Liver (tissue), 9 donors: ENCODE results near the gene DNAH17. TPM values are rescaled to one million over a fixed set of nuclear protein-coding genes. Genes with fewer than 3 reads are reported as not detected.

Experiments
- DNase-seq: peaks from one replicate; pipeline ENCODE4 v3.0.0-alpha.2; 2017; ENCODE audit warnings: low spot score
- H3K27ac ChIP-seq, 2 donors: one replicate each; pipeline ENCODE4 v1.7.0; 2013; ENCODE audit warnings: inconsistent platforms in 2 of 2, low read length in 2 of 2, control low read depth in 1 of 2, low read depth in 1 of 2, mild to moderate bottlenecking in 1 of 2
- H3K27me3 ChIP-seq, 4 donors: one replicate each; pipeline versions ENCODE4 v1.6.1 to v1.7.0; 2013; ENCODE audit warnings: low read length in 3 of 4, inconsistent platforms in 1 of 4, mild to moderate bottlenecking in 1 of 4, moderate library complexity in 1 of 4; ENCODE audit not compliant: control insufficient read depth in 4 of 4, insufficient read depth in 4 of 4
- H3K36me3 ChIP-seq, 4 donors: one replicate each; pipeline versions ENCODE4 v1.6.1 to v1.7.0; 2013; ENCODE audit warnings: low read length in 3 of 4, mild to moderate bottlenecking in 3 of 4, low read depth in 1 of 4, moderate library complexity in 1 of 4; ENCODE audit not compliant: control insufficient read depth in 4 of 4, insufficient read depth in 3 of 4
- H3K4me1 ChIP-seq, 4 donors: one replicate each; pipeline versions ENCODE4 v1.6.1 to v1.7.0; 2013; ENCODE audit warnings: low read length in 3 of 4, mild to moderate bottlenecking in 3 of 4, moderate library complexity in 1 of 4; ENCODE audit not compliant: control insufficient read depth in 4 of 4, insufficient read depth in 4 of 4
- H3K4me3 ChIP-seq, 3 donors: one replicate each; pipeline versions ENCODE4 v1.6.1 to v1.7.0; 2013; ENCODE audit warnings: low read length in 3 of 3, control low read depth in 1 of 3, low read depth in 1 of 3, mild to moderate bottlenecking in 1 of 3
- H3K9ac ChIP-seq, 2 donors: one replicate each; pipeline ENCODE4 v1.7.0; 2013; ENCODE audit warnings: low read length in 2 of 2, mild to moderate bottlenecking in 2 of 2, moderate library complexity in 2 of 2, control low read depth in 1 of 2, low read depth in 1 of 2
- H3K9me3 ChIP-seq, 4 donors: one replicate each; pipeline versions ENCODE4 v1.6.1 to v1.7.0; 2013; ENCODE audit warnings: low read length in 3 of 4; ENCODE audit not compliant: control insufficient read depth in 4 of 4
- ATF3 ChIP-seq: IDR thresholded peaks from 2 replicates; pipeline ENCODE4 v1.6.1; 2016; ENCODE audit warnings: antibody characterized with exemption
- EGR1 ChIP-seq, 2 donors: IDR thresholded peaks; 2 replicates each; pipeline ENCODE4 v1.6.1; 2016 to 2018; ENCODE audit warnings: antibody characterized with exemption in 2 of 2, low read depth in 2 of 2
- FOXA1 ChIP-seq: IDR thresholded peaks from 2 replicates; pipeline ENCODE4 v1.6.1; 2016; ENCODE audit warnings: antibody characterized with exemption
- FOXA2 ChIP-seq: IDR thresholded peaks from 2 replicates; pipeline ENCODE4 v1.6.1; 2016; ENCODE audit warnings: antibody characterized with exemption
- GABPA ChIP-seq, 2 donors: IDR thresholded peaks in 1 of 2; conservative IDR thresholded peaks in 1 of 2; 2 replicates each; pipeline ENCODE4 v1.6.1; 2016; ENCODE audit warnings: antibody characterized with exemption in 2 of 2, mild to moderate bottlenecking in 1 of 2, moderate library complexity in 1 of 2
- HNF4A ChIP-seq, 2 donors: conservative IDR thresholded peaks; 2 replicates each; pipeline ENCODE4 v1.6.1; 2016; ENCODE audit warnings: antibody characterized with exemption in 2 of 2, mild to moderate bottlenecking in 2 of 2
- HNF4G ChIP-seq: IDR thresholded peaks from 2 replicates; pipeline ENCODE4 v1.6.1; 2016; ENCODE audit warnings: antibody characterized with exemption
- JUND ChIP-seq, 2 donors: IDR thresholded peaks; 2 replicates each; pipeline ENCODE4 v1.6.1; 2016; ENCODE audit warnings: antibody characterized with exemption in 2 of 2
- MAX ChIP-seq: IDR thresholded peaks from 2 replicates; pipeline ENCODE4 v1.6.1; 2016; ENCODE audit warnings: antibody characterized with exemption
- NR2F2 ChIP-seq: IDR thresholded peaks from 2 replicates; pipeline ENCODE4 v1.6.1; 2016; ENCODE audit warnings: antibody characterized with exemption
- RAD21 ChIP-seq, 2 donors: IDR thresholded peaks; 2 replicates each; pipeline ENCODE4 v1.6.1; 2016; ENCODE audit warnings: antibody characterized with exemption in 2 of 2, mild to moderate bottlenecking in 2 of 2
- RXRA ChIP-seq, 2 donors: IDR thresholded peaks; 2 replicates each; pipeline ENCODE4 v1.6.1; 2017 to 2018; ENCODE audit warnings: antibody characterized with exemption in 2 of 2, mild to moderate bottlenecking in 1 of 2
- SP1 ChIP-seq: IDR thresholded peaks from 2 replicates; pipeline ENCODE4 v1.6.1; 2018; ENCODE audit warnings: antibody characterized with exemption, mild to moderate bottlenecking
- TAF1 ChIP-seq: conservative IDR thresholded peaks from 2 replicates; pipeline ENCODE4 v1.6.1; 2016; ENCODE audit warnings: antibody characterized with exemption, mild to moderate bottlenecking
- YY1 ChIP-seq: IDR thresholded peaks from 2 replicates; pipeline ENCODE4 v1.6.1; 2016; ENCODE audit warnings: antibody characterized with exemption, mild to moderate bottlenecking
- ZBTB33 ChIP-seq: IDR thresholded peaks from 2 replicates; pipeline ENCODE4 v1.6.1; 2016; ENCODE audit warnings: antibody characterized with exemption
- WGBS: extraction: QIAGEN DNeasy Blood & Tissue Kit; methylation state at CpG from one replicate; pipeline ENCODE4 v1.1.7; 2013; 5-methylcytosine and 5-hydroxymethylcytosine counted together
- polyA plus RNA-seq, 2 donors: library from polyadenylated mRNA; stranded (reverse) in 1 of 2; unstranded in 1 of 2; fragments of 200-250 nt in 1 of 2; fragments of >200 nt in 1 of 2; fragmentation: Nextera tagmentation in 1 of 2; extraction: Ambion mirVana in 1 of 2; gene quantifications; one replicate each; pipeline versions ENCODE4 v1.2.1 to v1.2.3, GENCODE V29; 2013 to 2015
- total RNA-seq, 2 donors: library from RNA; depleted of rRNA; stranded (reverse); fragments of >200 nt; gene quantifications; one replicate each; pipeline ENCODE4 v1.2.3, GENCODE V29; 2014
- TF ChIP-seq, protein P1 (sequence below): fragments of 150-350 bp; IDR thresholded peaks from 2 replicates; pipeline ENCODE4 v1.5.1; 2017; ENCODE audit warnings: improper control_type of control experiment, low read depth, low read length; ENCODE audit not compliant: missing input control
- TF ChIP-seq, protein P2 (sequence below): IDR thresholded peaks from 2 replicates; pipeline ENCODE4 v1.6.1; 2016; ENCODE audit warnings: antibody characterized with exemption, mild to moderate bottlenecking
- donor health status: healthy.
- donor health status: healthy.
- donor health status: healthy.
- donor health status: healthy.
- donor health status: healthy.

Gene DNAH17
- total and polyA plus RNA-seq, 4 donors: 0.09 to 0.79 TPM; not detected in 2

DNA sequence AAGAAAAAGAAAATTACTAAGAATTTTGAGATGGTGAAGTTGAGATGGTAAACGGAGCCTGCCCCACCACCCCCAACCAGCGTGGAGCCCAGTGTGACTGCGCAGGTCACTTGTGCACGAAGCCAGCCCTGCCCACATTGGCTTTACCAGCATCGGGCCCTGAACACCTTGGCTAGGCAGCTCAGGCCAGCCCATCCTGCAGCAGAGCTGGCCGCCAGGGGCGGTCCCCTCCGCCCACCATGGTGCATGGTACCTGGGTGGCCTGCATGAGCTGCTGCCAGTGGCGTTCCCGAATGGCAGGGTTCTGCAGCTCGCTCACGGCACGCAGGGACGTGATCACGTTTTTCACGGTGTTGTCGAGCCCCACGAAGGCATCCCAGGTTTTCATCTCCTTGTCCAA lies 62.7 kb downstream of the DNAH17 start:
- TF ChIP-seq YY1 (no peak), HNF4G (no peak), ZBTB33 (no peak), RAD21 (IDR thresholded peaks at IDR 0.05) (no peak), ATF3 (no peak), RXRA (IDR thresholded peaks at IDR 0.05) (no peak), NR2F2 (no peak), MAX (no peak), SP1 (no peak), JUND (IDR thresholded peaks at IDR 0.05) (no peak), FOXA2 (no peak), EGR1 (IDR thresholded peaks at IDR 0.05; ENCODE audit: low read depth in 2 of 2) (no peak), TAF1 (no peak), GABPA (IDR thresholded peaks at IDR 0.05 in 1 of 2, conservative IDR thresholded peaks at IDR 0.05 in 1 of 2) (no peak), HNF4A (conservative IDR thresholded peaks at IDR 0.05) (no peak), FOXA1 (no peak)
- TF ChIP-seq, protein P1, sequence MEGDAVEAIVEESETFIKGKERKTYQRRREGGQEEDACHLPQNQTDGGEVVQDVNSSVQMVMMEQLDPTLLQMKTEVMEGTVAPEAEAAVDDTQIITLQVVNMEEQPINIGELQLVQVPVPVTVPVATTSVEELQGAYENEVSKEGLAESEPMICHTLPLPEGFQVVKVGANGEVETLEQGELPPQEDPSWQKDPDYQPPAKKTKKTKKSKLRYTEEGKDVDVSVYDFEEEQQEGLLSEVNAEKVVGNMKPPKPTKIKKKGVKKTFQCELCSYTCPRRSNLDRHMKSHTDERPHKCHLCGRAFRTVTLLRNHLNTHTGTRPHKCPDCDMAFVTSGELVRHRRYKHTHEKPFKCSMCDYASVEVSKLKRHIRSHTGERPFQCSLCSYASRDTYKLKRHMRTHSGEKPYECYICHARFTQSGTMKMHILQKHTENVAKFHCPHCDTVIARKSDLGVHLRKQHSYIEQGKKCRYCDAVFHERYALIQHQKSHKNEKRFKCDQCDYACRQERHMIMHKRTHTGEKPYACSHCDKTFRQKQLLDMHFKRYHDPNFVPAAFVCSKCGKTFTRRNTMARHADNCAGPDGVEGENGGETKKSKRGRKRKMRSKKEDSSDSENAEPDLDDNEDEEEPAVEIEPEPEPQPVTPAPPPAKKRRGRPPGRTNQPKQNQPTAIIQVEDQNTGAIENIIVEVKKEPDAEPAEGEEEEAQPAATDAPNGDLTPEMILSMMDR: no peak
- TF ChIP-seq, protein P2, sequence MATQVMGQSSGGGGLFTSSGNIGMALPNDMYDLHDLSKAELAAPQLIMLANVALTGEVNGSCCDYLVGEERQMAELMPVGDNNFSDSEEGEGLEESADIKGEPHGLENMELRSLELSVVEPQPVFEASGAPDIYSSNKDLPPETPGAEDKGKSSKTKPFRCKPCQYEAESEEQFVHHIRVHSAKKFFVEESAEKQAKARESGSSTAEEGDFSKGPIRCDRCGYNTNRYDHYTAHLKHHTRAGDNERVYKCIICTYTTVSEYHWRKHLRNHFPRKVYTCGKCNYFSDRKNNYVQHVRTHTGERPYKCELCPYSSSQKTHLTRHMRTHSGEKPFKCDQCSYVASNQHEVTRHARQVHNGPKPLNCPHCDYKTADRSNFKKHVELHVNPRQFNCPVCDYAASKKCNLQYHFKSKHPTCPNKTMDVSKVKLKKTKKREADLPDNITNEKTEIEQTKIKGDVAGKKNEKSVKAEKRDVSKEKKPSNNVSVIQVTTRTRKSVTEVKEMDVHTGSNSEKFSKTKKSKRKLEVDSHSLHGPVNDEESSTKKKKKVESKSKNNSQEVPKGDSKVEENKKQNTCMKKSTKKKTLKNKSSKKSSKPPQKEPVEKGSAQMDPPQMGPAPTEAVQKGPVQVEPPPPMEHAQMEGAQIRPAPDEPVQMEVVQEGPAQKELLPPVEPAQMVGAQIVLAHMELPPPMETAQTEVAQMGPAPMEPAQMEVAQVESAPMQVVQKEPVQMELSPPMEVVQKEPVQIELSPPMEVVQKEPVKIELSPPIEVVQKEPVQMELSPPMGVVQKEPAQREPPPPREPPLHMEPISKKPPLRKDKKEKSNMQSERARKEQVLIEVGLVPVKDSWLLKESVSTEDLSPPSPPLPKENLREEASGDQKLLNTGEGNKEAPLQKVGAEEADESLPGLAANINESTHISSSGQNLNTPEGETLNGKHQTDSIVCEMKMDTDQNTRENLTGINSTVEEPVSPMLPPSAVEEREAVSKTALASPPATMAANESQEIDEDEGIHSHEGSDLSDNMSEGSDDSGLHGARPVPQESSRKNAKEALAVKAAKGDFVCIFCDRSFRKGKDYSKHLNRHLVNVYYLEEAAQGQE: no peak
- no peaks in the 10 kb centered on the region for H3K4me1 ChIP-seq
- no peaks in the 10 kb centered on the region for H3K9me3 ChIP-seq
- 94% methylated on average over 18 of the region's 18 CpGs for WGBS
- no peak overlapping the region for H3K27ac ChIP-seq
- no peak for DNase-seq
- H3K4me3 ChIP-seq: no peak overlapping the region
- no peaks in the 10 kb centered on the region for H3K27me3 ChIP-seq
- H3K9ac ChIP-seq: no peak overlapping the region
- no peaks in the 10 kb centered on the region for H3K36me3 ChIP-seq
